Neuronal stem cell (in vitro differentiated cells): Measurements from ENCODE around the gene GMDS.

Experiments used
- DNase-seq: peaks from one replicate; pipeline ENCODE4 v3.0.0-alpha.2; 2013; ENCODE audit warnings: low spot score
- H2AFZ ChIP-seq: one replicate; pipeline ENCODE4 v1.6.1; 2013; ENCODE audit warnings: mild to moderate bottlenecking, low read length, inconsistent platforms
- H2AK5ac ChIP-seq: 2 replicates; pipeline ENCODE4 v1.6.1; 2013; ENCODE audit warnings: low read depth, mild to moderate bottlenecking, inconsistent platforms, low read length, moderate library complexity, mixed read lengths
- H2BK120ac ChIP-seq: 2 replicates; pipeline ENCODE4 v1.6.1; 2013; ENCODE audit warnings: low read depth, mild to moderate bottlenecking, inconsistent platforms, low read length, moderate library complexity, mixed read lengths
- H2BK12ac ChIP-seq: one replicate; pipeline ENCODE4 v1.6.1; 2013; ENCODE audit warnings: low read length, inconsistent platforms
- H2BK15ac ChIP-seq: 2 replicates; pipeline ENCODE4 v1.6.1; 2013; ENCODE audit warnings: mild to moderate bottlenecking, low read length, inconsistent platforms, mixed read lengths
- H2BK5ac ChIP-seq: one replicate; pipeline ENCODE4 v1.6.1; 2013; ENCODE audit warnings: inconsistent platforms, mild to moderate bottlenecking, low read length, moderate library complexity
- H3K14ac ChIP-seq: one replicate; pipeline ENCODE4 v1.6.1; 2013; ENCODE audit warnings: low read length, inconsistent platforms
- H3K18ac ChIP-seq: 2 replicates; pipeline ENCODE4 v1.6.1; 2013; ENCODE audit warnings: low read length, inconsistent platforms
- H3K23ac ChIP-seq: 2 replicates; pipeline ENCODE4 v1.6.1; 2013; ENCODE audit warnings: low read depth, mild to moderate bottlenecking, mixed read lengths, low read length, inconsistent platforms; ENCODE audit not compliant: poor library complexity
- H3K27ac ChIP-seq: replicated peaks from 3 replicates; pipeline ENCODE4 v1.5.1; 2013; ENCODE audit warnings: low read length, inconsistent platforms
- H3K27me3 ChIP-seq, 3 experiments: 2 replicates each; pipeline ENCODE4 v1.6.1; 2013; ENCODE audit warnings: low read length in 3 of 3, mild to moderate bottlenecking in 2 of 3, inconsistent platforms in 1 of 3, low read depth in 1 of 3, mixed read lengths in 1 of 3, moderate library complexity in 1 of 3; ENCODE audit not compliant: control insufficient read depth in 3 of 3, insufficient read depth in 3 of 3
- H3K36me3 ChIP-seq, 2 donors: replicated peaks in 1 of 2; 2 replicates each; pipeline ENCODE4 v1.6.1; 2013; ENCODE audit warnings: low read length in 2 of 2; ENCODE audit not compliant: control insufficient read depth in 2 of 2, insufficient read depth in 2 of 2
- H3K4ac ChIP-seq: 2 replicates; pipeline ENCODE4 v1.6.1; 2013; ENCODE audit warnings: inconsistent platforms, mild to moderate bottlenecking, low read length, moderate library complexity
- H3K4me1 ChIP-seq, 2 donors: 1 replicate in 1 of 2; 2 replicates in 1 of 2; pipeline ENCODE4 v1.6.1; 2013; ENCODE audit warnings: low read length in 2 of 2, low read depth in 1 of 2; ENCODE audit not compliant: control insufficient read depth in 2 of 2, insufficient read depth in 1 of 2
- H3K4me2 ChIP-seq: one replicate; pipeline ENCODE4 v1.6.1; 2013; ENCODE audit warnings: mild to moderate bottlenecking, low read length, inconsistent platforms; ENCODE audit not compliant: insufficient read depth, poor library complexity, severe bottlenecking
- H3K4me3 ChIP-seq, 2 donors: 2 replicates each; pipeline ENCODE4 v1.5.1; 2013; ENCODE audit warnings: low read length in 2 of 2, mild to moderate bottlenecking in 2 of 2, inconsistent platforms in 1 of 2, moderate library complexity in 1 of 2
- H3K79me1 ChIP-seq: one replicate; pipeline ENCODE4 v1.6.1; 2013; ENCODE audit warnings: low read depth, mild to moderate bottlenecking, inconsistent platforms, low read length, moderate library complexity
- H3K9ac ChIP-seq: one replicate; pipeline ENCODE4 v1.6.1; 2013; ENCODE audit warnings: mild to moderate bottlenecking, low read depth, low read length, inconsistent platforms; ENCODE audit not compliant: poor library complexity
- H3K9me3 ChIP-seq, 2 donors: replicated peaks in 1 of 2; 2 replicates each; pipeline versions ENCODE3 to v1.6.1; 2013; ENCODE audit warnings: low read length in 2 of 2, mild to moderate bottlenecking in 2 of 2, inconsistent platforms in 1 of 2, low read depth in 1 of 2, mixed read lengths in 1 of 2, moderate library complexity in 1 of 2; ENCODE audit not compliant: control insufficient read depth in 2 of 2, insufficient read depth in 1 of 2
- H4K8ac ChIP-seq: one replicate; pipeline ENCODE4 v1.6.1; 2013; ENCODE audit warnings: low read depth, mild to moderate bottlenecking, inconsistent platforms, low read length, moderate library complexity
- H4K91ac ChIP-seq: one replicate; pipeline ENCODE4 v1.6.1; 2013; ENCODE audit warnings: low read length, low read depth, mild to moderate bottlenecking, inconsistent platforms; ENCODE audit not compliant: poor library complexity
- WGBS, 2 donors: extraction: QIAGEN DNeasy Blood & Tissue Kit; methylation state at CpG; one replicate each; pipeline ENCODE4 v1.1.7; 2013; ENCODE audit warnings: missing lambda C conversion rate in 2 of 2, mixed read lengths in 1 of 2; ENCODE audit not compliant: insufficient read length in 2 of 2, insufficient replicate concordance in 1 of 2; ENCODE audit errors: extremely low coverage in 2 of 2; 5-methylcytosine and 5-hydroxymethylcytosine counted together

Gene GMDS

GRCh38 chr6:1662534-1662933 lies 582.9 kb downstream of the GMDS start:
- DNase-seq, result no peak
- Histone ChIP-seq H3K4me2 (no peak overlapping the region), H3K9ac (no peak overlapping the region), H2BK12ac (no peak overlapping the region), H3K9me3 (no peaks in the 10 kb centered on the region), H2BK5ac (no peak overlapping the region), H4K8ac (no peak overlapping the region), H3K27ac (no peak overlapping the region), H3K36me3 (no peaks in the 10 kb centered on the region), H2BK15ac (no peak overlapping the region), H3K18ac (no peak overlapping the region), H3K14ac (no peak overlapping the region), H3K4ac (no peak overlapping the region), H2AK5ac (no peak overlapping the region), H3K4me3 (no peak overlapping the region), H2AFZ (no peak overlapping the region), H2BK120ac (no peak overlapping the region), H3K23ac (no peak overlapping the region), H4K91ac (no peak overlapping the region), H3K4me1 (peaks cover 5 to 7% of the 10 kb centered on the region in 2 donors), H3K79me1 (no peaks in the 10 kb centered on the region), H3K27me3 (no peaks in the 10 kb centered on the region)

GRCh38 chr6:1659816-1660215 lies 585.6 kb downstream of the GMDS start:
- Histone ChIP-seq H3K4me2 (no peak overlapping the region), H3K9me3 (no peaks in the 10 kb centered on the region), H2AFZ (no peak overlapping the region), H2BK12ac (no peak overlapping the region), H3K14ac (no peak overlapping the region), H3K4me3 (peak overlapping the region in 1 of 2 donors; percentile 10), H2BK5ac (no peak overlapping the region), H3K27ac (no peak overlapping the region), H3K18ac (no peak overlapping the region), H3K4ac (no peak overlapping the region), H3K79me1 (no peaks in the 10 kb centered on the region), H2BK120ac (no peak overlapping the region), H4K8ac (no peak overlapping the region), H2AK5ac (no peak overlapping the region), H3K23ac (no peak overlapping the region), H3K4me1 (peaks cover 10 to 13% of the 10 kb centered on the region in 2 donors), H3K9ac (no peak overlapping the region), H3K27me3 (no peaks in the 10 kb centered on the region), H4K91ac (no peak overlapping the region), H3K36me3 (no peaks in the 10 kb centered on the region), H2BK15ac (no peak overlapping the region)
- no CpG with 5 or more reads among the region's 7 CpGs for WGBS, 2 donors
- DNase-seq, result no peak

DNA sequence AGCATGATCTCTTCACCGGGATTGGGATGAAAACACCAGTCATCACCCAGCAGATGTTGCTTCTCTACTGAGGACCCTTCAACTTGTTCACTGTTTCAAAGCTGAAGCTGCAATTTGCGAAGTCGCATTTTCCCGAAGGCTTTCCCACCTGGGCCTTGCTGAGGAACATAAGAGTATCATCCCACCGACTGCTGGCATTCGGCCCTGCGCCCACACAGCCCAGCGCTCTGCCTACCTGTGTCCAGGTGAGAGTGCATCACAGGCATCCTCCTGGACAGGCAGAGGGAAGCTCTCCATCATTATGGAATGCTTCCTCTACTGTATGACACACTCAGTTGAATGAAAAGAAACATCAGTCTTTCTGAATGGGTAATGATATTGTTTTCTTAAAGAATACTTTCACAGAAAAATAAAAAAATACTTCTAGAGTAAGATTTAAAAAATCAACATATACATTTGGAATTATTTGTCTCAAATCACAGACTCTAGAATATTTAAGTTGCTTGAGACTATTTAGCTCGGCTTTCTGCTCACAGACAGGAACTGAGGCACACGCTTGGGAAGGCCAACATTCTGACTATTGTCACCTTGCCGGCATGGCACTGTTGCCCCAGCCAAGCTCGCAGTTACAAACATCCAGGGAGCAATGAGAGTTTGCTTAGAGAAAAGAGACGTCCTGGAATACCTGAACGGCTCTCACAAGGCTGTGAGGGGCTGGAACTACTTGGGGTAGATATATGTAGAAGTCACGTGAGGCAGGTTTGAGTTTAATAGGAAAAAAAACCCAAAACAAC lies 587.0 kb downstream of the GMDS start:
- H3K4me3 ChIP-seq, result no peak overlapping the region
- no peaks in the 10 kb centered on the region for H3K79me1 ChIP-seq
- no peak overlapping the region for H4K91ac ChIP-seq
- no peak overlapping the region for H3K4me2 ChIP-seq
- no peak overlapping the region for H2BK5ac ChIP-seq
- H3K27me3 ChIP-seq, result no peaks in the 10 kb centered on the region
- no peak overlapping the region for H2BK120ac ChIP-seq
- no peak overlapping the region for H3K27ac ChIP-seq
- no peak for DNase-seq
- no peak overlapping the region for H2BK15ac ChIP-seq
- WGBS, 2 donors, result no CpG with 5 or more reads among the region's 15 CpGs
- no peak overlapping the region for H3K4ac ChIP-seq
- no peak overlapping the region for H3K23ac ChIP-seq
- no peak overlapping the region for H3K18ac ChIP-seq
- H2AK5ac ChIP-seq, result no peak overlapping the region
- no peaks in the 10 kb centered on the region for H3K9me3 ChIP-seq
- no peak overlapping the region for H4K8ac ChIP-seq
- H3K14ac ChIP-seq, result no peak overlapping the region
- H2BK12ac ChIP-seq, result no peak overlapping the region
- H3K4me1 ChIP-seq, result peaks cover 5 to 13% of the 10 kb centered on the region in 2 donors
- H2AFZ ChIP-seq, result no peak overlapping the region
- no peak overlapping the region for H3K9ac ChIP-seq
- H3K36me3 ChIP-seq, result no peaks in the 10 kb centered on the region

GRCh38 chr6:1657771-1658165 lies 587.6 kb downstream of the GMDS start:
- no peaks in the 10 kb centered on the region for H3K79me1 ChIP-seq
- H3K36me3 ChIP-seq, result no peaks in the 10 kb centered on the region
- no peak overlapping the region for H3K23ac ChIP-seq
- H3K18ac ChIP-seq, result no peak overlapping the region
- no peak overlapping the region for H2BK5ac ChIP-seq
- H3K27ac ChIP-seq, result no peak overlapping the region
- no CpG with 5 or more reads among the region's 7 CpGs for WGBS, 2 donors
- H3K4me2 ChIP-seq, result no peak overlapping the region
- H3K4me1 ChIP-seq, result peaks cover 5 to 13% of the 10 kb centered on the region in 2 donors
- H3K9me3 ChIP-seq, result peaks cover 0 to 2% of the 10 kb centered on the region in 2 donors
- H2AK5ac ChIP-seq, result no peak overlapping the region
- no peak overlapping the region for H2BK15ac ChIP-seq
- H3K9ac ChIP-seq, result no peak overlapping the region
- no peak for DNase-seq
- H3K27me3 ChIP-seq, result no peaks in the 10 kb centered on the region
- H2BK120ac ChIP-seq, result no peak overlapping the region
- H2BK12ac ChIP-seq, result no peak overlapping the region
- no peak overlapping the region for H3K4me3 ChIP-seq
- no peak overlapping the region for H3K4ac ChIP-seq
- H4K8ac ChIP-seq, result no peak overlapping the region
- no peak overlapping the region for H3K14ac ChIP-seq
- peak overlapping the region; percentile 2 for H2AFZ ChIP-seq
- H4K91ac ChIP-seq, result no peak overlapping the region
